CD4-positive, alpha-beta T cell treated with Interleukin-21 for 1 hour (primary cell): Measurements from ENCODE around the gene PPP2R2C.

Experiments used
- DNase-seq: peaks from one replicate; pipeline ENCODE4 v3.0.0-alpha.2; 2020

Gene PPP2R2C

DNA sequence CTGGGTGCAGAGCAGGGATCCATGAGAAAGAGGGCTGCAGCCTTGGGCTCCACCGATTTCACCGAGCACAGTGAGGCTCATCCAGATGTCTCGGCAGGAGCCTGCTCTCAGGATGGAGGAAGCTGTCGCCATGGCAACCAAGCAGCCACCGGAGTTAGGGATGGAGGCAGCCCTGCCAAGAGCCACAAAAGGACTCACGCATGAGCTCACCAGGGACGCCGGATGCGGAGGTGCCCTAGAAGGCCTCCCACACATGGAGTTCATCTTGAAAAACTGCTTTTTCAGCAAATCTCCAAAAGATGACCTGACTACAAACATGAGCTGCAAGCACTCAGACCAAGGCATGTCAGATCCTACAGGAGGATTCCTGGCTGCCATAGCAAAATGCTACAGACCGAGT is 112.0 kb downstream of the PPP2R2C start:
- no peak for DNase-seq

GRCh38 chr4:6359536-6360308 is 112.7 kb downstream of the PPP2R2C start:
- DNase-seq: no peak

DNA sequence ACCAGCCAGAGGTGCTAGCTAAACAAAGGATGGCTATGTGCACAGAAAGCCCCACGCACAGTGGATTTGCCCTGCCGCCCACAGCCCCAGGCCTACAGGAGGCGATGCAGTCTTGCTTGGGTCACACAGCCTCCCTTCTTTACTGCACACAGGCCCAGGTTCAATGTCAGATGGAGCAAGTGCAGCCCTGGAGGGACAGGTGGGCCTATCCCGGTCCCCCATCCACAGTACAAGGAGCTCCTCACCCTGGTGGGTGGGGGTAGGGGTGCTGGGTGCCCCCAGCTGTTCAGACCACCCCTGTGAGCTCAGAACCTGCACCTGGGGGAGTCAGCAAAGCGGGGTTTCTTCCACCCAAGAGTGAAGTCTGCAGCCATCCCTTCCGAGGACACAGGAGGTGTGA is 114.9 kb downstream of the PPP2R2C start:
- no peak for DNase-seq

DNA sequence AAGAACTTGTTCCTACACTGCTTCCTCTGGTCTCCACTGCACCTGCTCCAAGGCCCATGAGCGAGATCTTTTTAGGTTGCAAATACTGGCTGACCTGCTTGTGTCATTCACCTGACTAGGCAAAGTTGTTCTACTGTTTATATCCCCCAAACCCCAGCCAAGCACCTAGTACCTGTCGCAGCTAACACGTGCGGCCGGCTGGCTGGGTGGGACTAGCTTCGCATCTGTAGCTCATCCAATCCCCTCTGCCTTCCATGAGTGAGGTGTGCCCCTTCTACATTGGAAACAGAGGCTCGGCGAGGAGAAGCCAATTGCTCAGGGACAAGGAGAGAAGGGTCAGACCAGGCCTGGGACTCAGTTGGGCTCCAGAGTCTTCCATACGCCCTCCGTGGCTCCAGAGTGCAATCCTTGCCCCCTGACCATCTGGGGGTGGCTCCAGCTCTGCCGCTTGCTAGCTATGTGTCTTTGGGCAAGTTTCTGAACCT is 116.3 kb downstream of the PPP2R2C start:
- DNase-seq: no peak

DNA sequence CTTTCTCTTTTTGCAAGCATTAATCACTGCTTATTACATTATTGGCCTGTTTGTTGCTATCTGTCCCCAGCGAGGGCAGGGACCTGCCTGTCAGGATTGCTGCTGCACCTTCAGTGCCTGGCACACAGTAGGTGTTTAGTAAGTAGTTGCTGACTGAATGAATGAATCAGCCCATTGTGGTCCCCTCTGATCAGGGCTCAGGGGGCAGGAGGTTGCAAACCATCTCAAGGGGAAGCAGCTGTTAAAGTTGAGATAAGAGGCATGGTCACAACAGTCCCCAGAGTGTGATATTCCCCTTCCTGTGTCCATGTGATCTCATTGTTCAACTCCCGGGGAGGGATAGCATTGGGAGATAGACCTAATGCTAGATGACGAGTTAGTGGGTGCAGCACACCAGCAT is 117.4 kb downstream of the PPP2R2C start:
- DNase-seq: no peak

- DNase-seq: no peak
Measured at GRCh38 chr4:6354626-6355025, 117.8 kb downstream of the PPP2R2C start.

DNA sequence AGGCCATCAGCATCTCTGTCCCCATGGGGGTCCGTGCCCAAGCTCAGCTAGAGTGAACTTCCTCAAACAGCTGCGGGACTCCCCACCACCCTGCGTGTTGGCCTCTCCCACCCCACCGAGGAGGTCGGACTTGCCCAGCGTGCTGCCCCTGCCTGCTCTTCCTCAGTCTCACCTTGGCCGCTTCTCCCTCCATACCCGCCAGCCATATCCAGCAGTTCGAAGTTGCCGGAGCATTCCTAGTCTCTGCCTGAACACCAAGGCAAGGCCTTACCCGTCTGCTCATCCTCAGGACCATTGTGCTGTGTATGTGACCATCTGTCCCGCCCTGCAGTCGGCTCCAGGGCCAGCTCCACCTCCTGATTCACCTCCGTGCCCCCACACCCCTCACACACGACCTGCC is 118.3 kb downstream of the PPP2R2C start:
- no peak for DNase-seq

DNA sequence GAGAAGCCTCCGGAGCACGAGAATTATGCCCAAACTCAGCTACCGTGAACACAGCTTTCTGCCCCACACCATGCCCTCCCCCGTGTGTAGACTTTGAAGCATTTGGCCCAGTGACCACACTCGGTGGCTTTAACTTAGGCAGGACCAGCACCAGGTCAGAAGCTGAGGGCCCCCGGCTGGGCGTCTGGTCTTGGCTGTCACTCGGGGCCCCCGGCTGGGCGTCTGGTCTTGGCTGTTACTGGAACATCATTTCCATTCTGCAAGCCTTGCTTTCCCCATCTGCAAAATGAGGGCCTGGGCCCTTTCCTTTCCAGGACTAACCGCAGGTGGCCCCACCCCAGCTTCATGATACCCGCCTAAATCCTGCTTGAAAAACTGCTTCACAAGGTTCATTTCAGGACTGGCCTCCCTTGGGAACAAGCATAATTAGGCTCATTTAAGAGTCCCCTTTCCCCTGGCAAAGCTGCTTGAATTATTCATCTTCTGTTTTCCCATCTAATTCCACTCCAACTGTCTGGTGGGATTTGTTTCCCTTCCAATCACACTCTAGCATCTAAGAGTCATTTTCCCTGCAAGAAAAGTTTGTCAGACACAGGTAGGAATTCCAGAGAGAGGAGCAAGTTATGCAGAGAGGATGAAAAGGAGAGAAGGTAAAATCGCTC is 120.3 kb downstream of the PPP2R2C start:
- DNase-seq: no peak

- no peak for DNase-seq
Measured at GRCh38 chr4:6351246-6352000, 121.0 kb downstream of the PPP2R2C start.

GRCh38 chr4:6350646-6351045 is 121.8 kb downstream of the PPP2R2C start:
- no peak for DNase-seq

DNA sequence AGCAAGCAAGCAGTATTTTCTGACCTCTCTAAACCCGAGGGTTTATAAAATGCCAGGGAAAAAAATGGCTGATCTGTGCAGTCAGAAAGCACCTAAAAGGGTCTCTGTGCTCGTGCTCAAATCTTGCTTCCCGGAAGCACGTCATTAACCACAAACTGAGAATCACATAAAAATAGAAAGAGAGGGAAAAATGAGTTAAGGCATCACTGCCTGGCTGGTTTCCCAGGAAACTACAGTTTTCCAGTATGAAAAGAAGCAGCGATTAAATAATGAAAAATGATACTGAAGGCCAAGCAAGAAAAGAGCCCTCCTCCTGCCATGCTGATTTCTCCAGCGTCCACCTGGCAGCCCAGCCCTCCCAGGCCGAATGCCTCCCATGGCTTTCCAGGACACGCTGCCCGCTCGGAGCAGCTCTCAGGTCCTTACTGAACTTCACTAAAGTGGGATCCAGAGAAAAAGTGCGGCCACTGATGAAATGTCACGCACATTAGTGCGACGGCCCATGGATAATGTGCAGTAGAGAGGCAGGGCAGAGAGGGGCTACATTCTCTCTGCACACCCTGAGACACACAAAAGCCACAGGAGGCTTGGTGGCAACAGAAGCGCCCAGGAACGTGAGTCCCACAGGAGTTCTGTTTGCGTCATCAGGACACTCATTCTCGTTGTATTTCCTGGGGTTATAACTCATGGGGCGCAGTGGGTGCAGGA is 122.4 kb downstream of the PPP2R2C start:
- DNase-seq: no peak

DNA sequence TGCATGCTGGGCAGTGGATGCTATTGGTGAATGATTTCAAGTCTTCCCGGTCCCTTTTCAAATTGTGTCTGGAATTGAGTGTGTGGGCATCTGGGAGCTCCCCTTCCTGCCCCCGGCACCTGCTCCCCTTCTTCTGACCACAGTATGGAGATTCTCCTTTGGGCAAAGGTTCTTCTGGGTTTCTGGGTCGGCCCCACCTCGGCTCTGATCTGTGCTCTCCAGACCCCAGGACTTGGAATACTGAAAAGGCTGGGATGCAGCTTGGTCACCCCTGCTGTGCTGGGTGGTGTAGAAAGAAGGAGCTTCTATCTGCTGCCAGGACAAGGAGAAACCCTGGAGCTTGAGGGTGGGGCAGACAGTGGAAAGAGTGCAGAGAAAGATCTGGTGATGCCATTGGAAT is 124.0 kb downstream of the PPP2R2C start:
- DNase-seq: no peak

- no peak for DNase-seq
Measured at GRCh38 chr4:6347511-6348045, 124.8 kb downstream of the PPP2R2C start.

GRCh38 chr4:6346373-6347110 is 125.9 kb downstream of the PPP2R2C start:
- no peak for DNase-seq

GRCh38 chr4:6345866-6346265 is 126.5 kb downstream of the PPP2R2C start:
- no peak for DNase-seq

- no peak for DNase-seq
Measured at GRCh38 chr4:6345096-6345830, 127.2 kb downstream of the PPP2R2C start.

- no peak for DNase-seq
Measured at GRCh38 chr4:6343939-6344408, 128.4 kb downstream of the PPP2R2C start.

DNA sequence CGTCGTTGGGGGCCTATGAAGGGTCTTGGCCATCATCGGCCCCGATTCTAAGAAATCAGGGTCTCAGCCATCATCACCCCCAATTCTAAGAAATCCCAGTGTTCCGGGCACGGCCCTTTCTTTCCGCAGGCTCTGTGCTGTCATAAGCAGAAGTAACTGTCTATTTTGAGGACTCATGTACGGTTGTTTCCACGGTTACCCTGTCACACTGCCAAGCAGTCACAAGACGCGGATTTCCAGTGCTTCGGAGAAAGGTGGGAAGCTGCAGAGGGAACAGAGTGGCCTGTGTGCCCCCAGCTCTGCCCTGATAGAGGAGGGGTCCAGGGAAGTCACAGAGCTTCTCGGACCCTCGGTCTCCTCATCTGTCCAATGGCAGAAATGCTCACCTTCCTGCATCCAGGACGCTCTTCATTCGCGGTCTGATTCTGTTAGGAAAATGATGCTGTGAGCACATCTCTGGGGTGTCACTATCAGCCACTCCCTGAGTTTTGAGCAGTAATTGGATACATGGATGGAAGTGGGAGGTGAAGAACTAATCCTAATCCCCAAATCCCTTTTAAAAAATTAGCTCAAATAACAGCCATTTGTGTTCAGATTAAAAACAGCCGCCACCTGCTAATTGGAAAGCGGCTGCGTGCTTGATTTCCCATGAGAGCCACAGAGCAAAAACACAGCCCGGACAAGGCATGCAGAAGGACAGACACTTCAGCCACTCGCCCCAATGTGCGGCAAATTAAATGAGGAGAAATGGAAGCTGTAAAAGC is 129.7 kb downstream of the PPP2R2C start:
- DNase-seq: no peak

DNA sequence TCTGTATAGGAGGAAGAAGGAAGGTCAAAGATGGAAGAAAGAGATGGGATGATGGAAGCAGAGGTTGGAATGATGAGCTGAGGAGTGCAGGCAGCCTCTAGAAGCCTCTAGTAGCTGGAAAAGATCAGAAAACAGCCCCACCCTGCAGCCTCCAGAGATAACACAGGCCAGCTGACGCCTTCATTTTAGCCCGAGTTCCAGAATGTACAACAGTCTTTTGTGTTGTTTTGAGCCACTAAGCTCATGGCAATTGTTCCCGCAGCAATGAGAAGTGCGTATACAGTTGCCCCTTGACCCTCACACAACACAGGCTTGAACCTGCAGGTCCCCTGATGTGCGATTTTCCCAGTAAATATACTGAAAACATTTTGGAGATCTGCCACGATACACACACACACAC is 130.7 kb downstream of the PPP2R2C start:
- DNase-seq: no peak

GRCh38 chr4:6340446-6341015 is 131.9 kb downstream of the PPP2R2C start:
- no peak for DNase-seq
